IMR-90 (cell line): ENCODE results near the gene RPL10. TPM values are rescaled to one million over a fixed set of nuclear protein-coding genes. Genes with fewer than 3 reads are reported as not detected.

Source experiments
- ATAC-seq: fragments of 200-7000 bp; cut with Tn5 transposase; 2 replicates; pipeline ENCODE4 v1.9.1; 2020; ENCODE audit warnings: low read depth, mild to moderate bottlenecking, moderate library complexity
- BruUV-seq: library from RNA; stranded (reverse); fragments of 400-500 nt; replicated peaks from 2 replicates; lab custom pipeline; 2021; lab: Mats Ljungman, UMichigan
- CTCF ChIA-PET: fragments of 300-600 bp; formaldehyde crosslinking; extraction: SDS; loops from one replicate; lab custom pipeline; 2021; ENCODE audit warnings: antibody characterized with exemption; lab: Yijun Ruan, JAX
- POLR2A ChIA-PET: fragments of 300-600 bp; sonication (Branson Sonifier 250); formaldehyde crosslinking; loops from one replicate; lab custom pipeline; 2022; ENCODE audit warnings: antibody characterized with exemption; ENCODE audit not compliant: unreplicated experiment; lab: Charles Lee
- DNase-seq: peaks from one replicate; pipeline ENCODE4 v3.0.0; 2013
- H2AFZ ChIP-seq: replicated peaks from 2 replicates; pipeline ENCODE3; 2013; ENCODE audit warnings: low read length, mild to moderate bottlenecking; ENCODE audit not compliant: poor library complexity
- H2AK5ac ChIP-seq: 2 replicates; pipeline ENCODE4 v1.6.1; 2013; ENCODE audit warnings: low read depth, low read length, inconsistent platforms
- H2AK9ac ChIP-seq: replicated peaks from 2 replicates; pipeline ENCODE3; 2013; ENCODE audit warnings: mild to moderate bottlenecking, low read depth, low read length, moderate library complexity; ENCODE audit not compliant: poor library complexity
- H2BK120ac ChIP-seq: 2 replicates; pipeline ENCODE4 v1.6.1; 2013; ENCODE audit warnings: low read depth, low read length, inconsistent platforms
- H2BK15ac ChIP-seq: 3 replicates; pipeline ENCODE4 v1.6.1; 2013; ENCODE audit warnings: low read depth, low read length, inconsistent platforms
- H2BK20ac ChIP-seq: 2 replicates; pipeline ENCODE4 v1.6.1; 2013; ENCODE audit warnings: low read depth, mild to moderate bottlenecking, inconsistent platforms, low read length, moderate library complexity
- H2BK5ac ChIP-seq: 2 replicates; pipeline ENCODE4 v1.6.1; 2013; ENCODE audit warnings: mild to moderate bottlenecking, low read depth, low read length, inconsistent platforms; ENCODE audit not compliant: poor library complexity, severe bottlenecking
- H3K14ac ChIP-seq: replicated peaks from 2 replicates; pipeline ENCODE4 v1.6.1; 2013; ENCODE audit warnings: low read depth, low read length, inconsistent platforms
- H3K18ac ChIP-seq: 2 replicates; pipeline ENCODE4 v1.6.1; 2013; ENCODE audit warnings: low read depth, low read length, control low read depth
- H3K23ac ChIP-seq: 2 replicates; pipeline ENCODE4 v1.6.1; 2013; ENCODE audit warnings: low read depth, low read length, inconsistent platforms
- H3K27ac ChIP-seq: 2 replicates; pipeline ENCODE4 v1.5.1; 2013; ENCODE audit warnings: mild to moderate bottlenecking, control low read depth, low read length; ENCODE audit not compliant: insufficient read depth
- H3K27me3 ChIP-seq: 2 replicates; pipeline ENCODE4 v1.6.1; 2013; ENCODE audit warnings: low read length; ENCODE audit not compliant: control insufficient read depth, insufficient read depth
- H3K36me3 ChIP-seq: 2 replicates; pipeline ENCODE4 v1.6.1; 2013; ENCODE audit warnings: low read length, mixed read lengths; ENCODE audit not compliant: control insufficient read depth, insufficient read depth
- H3K4ac ChIP-seq: 2 replicates; pipeline ENCODE4 v1.6.1; 2013; ENCODE audit warnings: low read depth, low read length, inconsistent platforms
- H3K4me1 ChIP-seq: 2 replicates; pipeline ENCODE4 v1.6.1; 2013; ENCODE audit warnings: low read length, mixed read lengths; ENCODE audit not compliant: control insufficient read depth, insufficient read depth
- H3K4me2 ChIP-seq: 2 replicates; pipeline ENCODE4 v1.6.1; 2013; ENCODE audit warnings: low read depth, mild to moderate bottlenecking, control low read depth, low read length, moderate library complexity
- H3K4me3 ChIP-seq: 2 replicates; pipeline ENCODE4 v1.5.1; 2013; ENCODE audit warnings: low read depth, mild to moderate bottlenecking, control low read depth, low read length, moderate library complexity; ENCODE audit not compliant: insufficient read depth
- H3K56ac ChIP-seq: 2 replicates; pipeline ENCODE4 v1.6.1; 2013; ENCODE audit warnings: low read length, inconsistent platforms; ENCODE audit not compliant: insufficient read depth; ENCODE audit errors: extremely low read depth
- H3K79me1 ChIP-seq, 2 experiments: 2 replicates each; pipeline ENCODE4 v1.6.1; 2013; ENCODE audit warnings: low read length in 2 of 2, inconsistent platforms in 1 of 2, low read depth in 1 of 2
- H3K9ac ChIP-seq: 2 replicates; pipeline ENCODE4 v1.6.1; 2013; ENCODE audit warnings: low read depth, low read length, control low read depth
- H3K9me1 ChIP-seq: 2 replicates; pipeline ENCODE4 v1.6.1; 2013; ENCODE audit warnings: low read length, inconsistent platforms; ENCODE audit not compliant: insufficient read depth
- H3K9me3 ChIP-seq: 2 replicates; pipeline ENCODE4 v1.6.1; 2013; ENCODE audit warnings: low read length; ENCODE audit not compliant: control insufficient read depth, insufficient read depth
- H4K20me1 ChIP-seq: 2 replicates; pipeline ENCODE4 v1.6.1; 2013; ENCODE audit warnings: low read length, inconsistent platforms; ENCODE audit not compliant: insufficient read depth
- H4K5ac ChIP-seq: 2 replicates; pipeline ENCODE4 v1.6.1; 2013; ENCODE audit warnings: mild to moderate bottlenecking, low read depth, low read length, control low read depth
- H4K8ac ChIP-seq, 2 experiments: 2 replicates each; pipeline ENCODE4 v1.6.1; 2013; ENCODE audit warnings: low read depth in 2 of 2, low read length in 2 of 2, control low read depth in 1 of 2, inconsistent platforms in 1 of 2
- H4K91ac ChIP-seq: 2 replicates; pipeline ENCODE4 v1.6.1; 2013; ENCODE audit warnings: low read depth, low read length, inconsistent platforms; ENCODE audit not compliant: insufficient read depth
- MAFK ChIP-seq: IDR thresholded peaks from 2 replicates; pipeline ENCODE4 v1.6.1; 2012; ENCODE audit warnings: low read depth, low read length, improper control_type of control experiment
- MAZ ChIP-seq: IDR thresholded peaks from 2 replicates; pipeline ENCODE4 v1.6.1; 2012; ENCODE audit warnings: low read depth, mild to moderate bottlenecking, low read length, improper control_type of control experiment, moderate library complexity, borderline replicate concordance
- RFX5 ChIP-seq: IDR thresholded peaks from 2 replicates; pipeline ENCODE4 v1.8.0; 2012; ENCODE audit warnings: low read depth, mild to moderate bottlenecking, low read length, moderate library complexity
- WGBS, 2 experiments: methylation state at CpG; one replicate each; pipeline versions ENCODE4 v1.1.5 to v1.1.7; 2013; ENCODE audit warnings: missing lambda C conversion rate in 2 of 2; ENCODE audit not compliant: insufficient read length in 1 of 2; ENCODE audit errors: extremely low coverage in 2 of 2; 5-methylcytosine and 5-hydroxymethylcytosine counted together
- dilution Hi-C: fragments of 300-500 bp; cut with HindIII; formaldehyde crosslinking; loops from one replicate; pipeline ENCODE4 v1.14.3; 2018; ENCODE audit warnings: low sequenced_read_pairs; ENCODE audit not compliant: unreplicated experiment
- in situ Hi-C: fragments of 300-500 bp; cut with MboI; formaldehyde crosslinking; loops from 3 replicates; pipeline ENCODE4 v1.14.3; 2019; ENCODE audit warnings: low sequenced_read_pairs, inconsistent platforms, mixed read lengths
- intact Hi-C: fragments of 100-400 bp; cut with micrococcal nuclease; formaldehyde crosslinking; loops from 2 replicates; pipeline ENCODE4 v1.10.0; 2022
- polyA plus RNA-seq, 3 experiments: library from polyadenylated mRNA; depleted of rRNA; stranded (reverse); fragments of >200 nt; gene quantifications; 2 replicates each; pipeline ENCODE4 v1.2.3, GENCODE V29; 2012; ENCODE audit warnings: low replicate concordance in 1 of 3
- total RNA-seq: library from RNA; depleted of rRNA; stranded (reverse); fragments of >200 nt; gene quantifications from 2 replicates; pipeline ENCODE4 v1.2.3, GENCODE V29; 2012

The RPL10 gene
- total and polyA plus RNA-seq, 2 of the 4 experiments (the other 2 are of a cell fraction), result 1,582 to 7,467 TPM

DNA sequence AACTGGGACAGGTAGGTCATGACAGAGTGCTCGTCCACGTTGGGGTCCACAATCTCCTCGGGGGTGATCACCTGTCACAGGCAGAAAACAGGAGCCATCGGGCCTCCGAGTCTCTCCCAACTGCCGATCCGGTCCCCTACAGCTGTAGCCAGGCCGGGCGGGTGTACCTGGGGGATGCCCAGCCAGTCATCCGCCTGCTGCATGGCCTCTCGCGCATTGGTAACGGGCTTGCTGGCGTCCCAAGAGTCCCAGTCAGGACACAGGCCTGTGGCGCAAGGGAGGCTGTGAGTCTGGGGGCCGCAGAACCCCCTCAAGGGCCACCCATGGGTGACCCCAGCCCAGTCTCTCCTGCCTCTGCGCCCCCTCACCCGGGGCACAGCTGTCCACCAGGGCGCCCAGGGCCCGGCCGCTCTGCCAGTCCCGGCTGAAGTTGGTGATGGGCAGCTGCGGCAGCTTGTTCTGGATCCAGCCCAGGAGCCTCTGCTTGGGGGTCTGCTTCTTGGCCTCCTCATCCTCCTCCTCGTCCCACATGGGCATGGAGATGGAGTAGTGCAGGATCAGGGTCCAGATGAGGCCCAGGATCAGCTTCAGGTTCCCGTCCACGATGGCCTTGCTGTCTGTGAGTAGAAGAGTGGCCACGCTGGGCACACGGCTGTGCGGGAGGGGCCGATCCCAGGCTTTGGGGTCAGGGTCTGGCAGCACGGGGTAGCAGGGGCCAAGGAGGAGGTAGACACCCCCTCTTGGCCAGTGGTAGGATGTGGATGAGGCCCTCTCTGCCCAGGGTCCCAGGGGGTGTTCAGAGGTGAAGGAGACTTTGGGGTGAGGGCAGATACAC, 30.5 kb upstream of the RPL10 start:
- H4K8ac ChIP-seq, result peak overlapping the region in 1 of 2 experiments; percentile 65; a peak in 1 of 4 replicates
- H3K36me3 ChIP-seq, result peaks cover 65% of the 10 kb centered on the region
- H3K4me2 ChIP-seq, result peak overlapping the region; percentile 80
- dilution Hi-C loops (no loop called here), in situ Hi-C loops (no loop called here), intact Hi-C loops (no loop called here)
- no peaks in the 10 kb centered on the region; the same call in 1 of the 2 replicates for H3K9me1 ChIP-seq
- ChIA-PET CTCF (no interaction called here), POLR2A (no interaction called here)
- H3K79me1 ChIP-seq, result peaks cover 0 to 17% of the 10 kb centered on the region in 2 experiments; a peak in 1 of 4 replicates
- H3K18ac ChIP-seq, result no peak overlapping the region
- no peak for ATAC-seq
- peaks cover 81% of the 10 kb centered on the region for H4K20me1 ChIP-seq
- peak overlapping the region; percentile 99 for H3K27ac ChIP-seq
- TF ChIP-seq RFX5 (no peak), MAFK (no peak), MAZ (no peak)
- no peak overlapping the region for H3K56ac ChIP-seq
- H3K4ac ChIP-seq, result peak overlapping the region; percentile 37
- peaks cover 7% of the 10 kb centered on the region for H3K4me1 ChIP-seq
- H4K91ac ChIP-seq, result no peak overlapping the region
- H4K5ac ChIP-seq, result no peak overlapping the region
- 88% methylated on average over 7 of the region's 31 CpGs; no CpG with 5 or more reads in 1 of the 2 experiments for WGBS, 2 experiments
- no peak overlapping the region for H2AK5ac ChIP-seq
- H2AFZ ChIP-seq, result peak overlapping the region; percentile 49
- peak overlapping the region; percentile 31 for H3K23ac ChIP-seq
- no peaks in the 10 kb centered on the region for H3K27me3 ChIP-seq
- no peak overlapping the region for H2BK15ac ChIP-seq
- BruUV-seq, result TSS peak; percentile 2
- H3K14ac ChIP-seq, result 0 out of 2 replicates have a peak overlapping the region, but pooled peaks have one; percentile 1
- DNase-seq, result no peak
- peak overlapping the region; percentile 89 for H2AK9ac ChIP-seq
- H3K9me3 ChIP-seq, result no peaks in the 10 kb centered on the region
- peak overlapping the region; percentile 95; the same call in 1 of the 2 replicates for H3K4me3 ChIP-seq
- H2BK5ac ChIP-seq, result peak overlapping the region; percentile 98
- H3K9ac ChIP-seq, result peak overlapping the region; percentile 94
- no peak overlapping the region for H2BK120ac ChIP-seq
- H2BK20ac ChIP-seq, result no peak overlapping the region
